ENCODE results near the gene SNX6.
"Not testable (repeated sequence)": the region's sequence is repeated elsewhere in the genome, so short reads cannot be mapped to it uniquely, and the experiment has no call there.

- not testable (repeated sequence) for TF ChIP-seq POLR2A, CTCF, EP300 (IDR thresholded peaks at IDR 0.05)
Observed at GRCh38 chr14:34556498-34556829, 73.5 kb downstream of the SNX6 start.

All from sigmoid colon (tissue), 4 donors.